Measurements from ENCODE around the gene DMBX1.

DMBX1 gene

DNA sequence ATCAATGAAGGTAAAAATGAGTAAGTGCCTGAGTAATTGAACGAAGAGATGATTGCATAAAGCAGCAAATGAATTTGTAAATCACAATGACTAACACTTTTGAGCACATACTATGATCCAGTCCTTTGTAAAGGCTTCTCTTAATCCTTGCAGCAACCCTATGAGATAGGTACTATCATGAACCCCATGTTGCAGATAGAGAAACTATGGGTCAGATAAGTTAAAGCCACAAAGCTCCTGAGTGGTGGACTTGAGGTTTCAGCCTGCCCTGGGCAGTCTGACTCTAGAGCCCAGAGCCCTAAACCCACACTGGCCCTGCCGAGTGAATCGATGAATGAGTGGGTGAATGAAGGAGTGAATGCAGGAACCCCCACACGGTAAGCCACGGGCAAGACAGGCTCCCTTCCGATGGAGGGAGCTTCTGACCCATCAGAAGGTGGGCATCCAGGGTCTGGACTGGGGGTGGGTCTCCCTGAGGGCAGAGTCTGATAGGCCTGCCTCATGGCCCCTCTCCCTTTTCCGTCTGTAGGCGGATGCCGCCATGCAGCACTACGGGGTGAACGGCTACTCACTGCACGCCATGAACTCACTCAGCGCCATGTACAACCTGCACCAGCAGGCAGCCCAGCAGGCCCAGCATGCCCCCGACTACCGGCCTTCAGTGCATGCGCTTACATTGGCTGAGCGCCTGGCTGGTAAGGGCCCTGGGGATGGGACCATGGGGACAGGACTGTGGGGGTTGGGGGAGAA is 17.0 kb downstream of the DMBX1 start:
- H3K4me1 Mint-ChIP-seq = peaks cover 4% of the 10 kb centered on the region
- peaks cover 53% of the 10 kb centered on the region for H3K27me3 Mint-ChIP-seq (ENCODE audit: low read depth, poor library complexity)
- no peaks in the 10 kb centered on the region for H3K36me3 Mint-ChIP-seq (ENCODE audit: low read depth)
- no peak overlapping the region for H3K4me3 Mint-ChIP-seq
- no peak for DNase-seq
- H3K9me3 Mint-ChIP-seq = no peaks in the 10 kb centered on the region
- no peak for TF ChIP-seq CTCF (IDR thresholded peaks at IDR 0.05)
- no peak overlapping the region for H3K27ac Mint-ChIP-seq

GRCh38 chr1:46508757-46509156 is 19.1 kb downstream of the DMBX1 start:
- H3K27me3 Mint-ChIP-seq (ENCODE audit: low read depth, poor library complexity) = peaks cover 48% of the 10 kb centered on the region
- no peaks in the 10 kb centered on the region for H3K36me3 Mint-ChIP-seq (ENCODE audit: low read depth)
- peaks cover 20% of the 10 kb centered on the region for H3K4me1 Mint-ChIP-seq
- no peak overlapping the region for H3K27ac Mint-ChIP-seq
- no peak for DNase-seq
- no peak for TF ChIP-seq CTCF (IDR thresholded peaks at IDR 0.05)
- no peaks in the 10 kb centered on the region for H3K9me3 Mint-ChIP-seq
- H3K4me3 Mint-ChIP-seq = no peak overlapping the region

DNA sequence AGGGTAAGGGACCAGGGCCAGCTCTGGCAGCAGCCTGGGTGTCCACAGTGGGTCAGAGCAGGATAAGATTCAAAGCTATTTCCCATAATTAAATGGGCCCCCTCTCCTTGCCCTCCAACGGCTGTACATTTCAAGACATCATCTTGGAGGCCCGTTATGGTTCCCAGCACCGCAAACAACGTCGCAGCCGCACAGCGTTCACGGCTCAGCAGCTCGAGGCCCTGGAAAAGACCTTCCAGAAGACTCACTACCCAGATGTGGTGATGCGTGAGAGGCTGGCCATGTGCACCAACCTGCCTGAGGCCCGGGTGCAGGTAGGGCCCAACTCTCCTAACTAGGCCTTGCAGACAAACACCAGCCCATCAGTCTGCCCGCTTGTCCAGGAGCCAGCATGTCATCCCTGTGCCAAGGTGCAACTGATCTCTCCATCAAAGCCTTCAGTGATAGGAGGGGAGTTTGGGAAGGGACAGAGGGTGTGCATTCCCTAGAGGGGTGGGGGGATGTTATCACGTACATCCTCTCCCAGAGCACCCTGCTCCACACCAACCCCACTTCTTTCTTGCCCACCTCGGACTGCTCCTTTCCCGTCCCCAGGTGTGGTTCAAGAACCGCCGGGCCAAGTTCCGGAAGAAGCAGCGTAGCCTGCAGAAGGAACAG is 20.8 kb downstream of the DMBX1 start:
- no peak overlapping the region for H3K4me3 Mint-ChIP-seq
- H3K4me1 Mint-ChIP-seq = peaks cover 20% of the 10 kb centered on the region
- H3K36me3 Mint-ChIP-seq (ENCODE audit: low read depth) = no peaks in the 10 kb centered on the region
- no peaks in the 10 kb centered on the region for H3K9me3 Mint-ChIP-seq
- no peak overlapping the region for H3K27ac Mint-ChIP-seq
- H3K27me3 Mint-ChIP-seq (ENCODE audit: low read depth, poor library complexity) = peaks cover 59% of the 10 kb centered on the region
- DNase-seq = no peak
- TF ChIP-seq CTCF (IDR thresholded peaks at IDR 0.05) = no peak

DNA sequence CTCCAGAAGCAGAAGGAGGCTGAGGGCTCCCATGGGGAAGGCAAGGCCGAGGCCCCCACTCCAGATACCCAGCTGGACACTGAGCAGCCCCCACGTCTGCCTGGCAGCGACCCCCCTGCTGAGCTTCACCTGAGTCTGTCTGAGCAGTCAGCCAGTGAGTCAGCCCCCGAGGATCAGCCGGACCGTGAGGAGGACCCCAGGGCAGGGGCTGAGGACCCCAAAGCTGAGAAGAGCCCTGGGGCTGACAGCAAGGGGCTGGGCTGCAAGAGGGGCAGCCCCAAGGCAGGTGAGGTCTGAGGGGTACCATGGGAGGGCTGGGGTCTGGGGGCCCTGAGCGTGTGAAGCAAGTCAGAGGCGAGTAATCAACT is 21.3 kb downstream of the DMBX1 start:
- no peak for TF ChIP-seq CTCF (IDR thresholded peaks at IDR 0.05)
- Mint-ChIP-seq H3K27me3 (ENCODE audit: low read depth, poor library complexity) (peaks cover 64% of the 10 kb centered on the region), H3K4me1 (peaks cover 20% of the 10 kb centered on the region)

DNA sequence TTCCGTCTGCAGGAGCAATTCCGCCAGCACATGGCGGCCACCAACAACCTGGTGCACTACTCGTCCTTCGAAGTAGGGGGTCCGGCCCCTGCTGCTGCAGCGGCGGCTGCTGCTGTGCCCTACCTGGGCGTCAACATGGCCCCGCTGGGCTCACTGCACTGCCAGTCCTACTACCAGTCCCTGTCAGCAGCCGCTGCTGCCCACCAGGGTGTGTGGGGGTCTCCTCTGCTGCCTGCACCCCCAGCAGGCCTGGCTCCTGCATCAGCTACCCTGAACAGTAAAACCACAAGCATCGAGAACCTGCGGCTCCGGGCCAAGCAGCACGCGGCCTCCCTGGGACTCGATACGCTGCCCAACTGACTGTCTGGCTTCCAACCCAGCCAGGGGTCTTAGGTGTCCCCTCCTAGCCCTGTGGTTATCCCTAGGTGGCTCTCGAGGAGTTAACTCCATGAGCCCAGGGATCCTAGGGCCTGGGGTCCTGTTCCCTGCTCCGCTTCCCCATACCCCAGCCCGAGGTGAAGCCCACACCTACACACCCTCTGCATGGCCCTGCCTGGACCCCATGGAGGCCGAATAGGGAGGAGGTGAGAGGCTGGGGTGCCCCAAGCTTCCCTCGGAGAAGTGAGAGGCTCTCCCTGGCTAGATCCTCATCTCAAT is 22.6 kb downstream of the DMBX1 start:
- no peak for DNase-seq
- peaks cover 33% of the 10 kb centered on the region for H3K4me1 Mint-ChIP-seq
- no peak overlapping the region for H3K27ac Mint-ChIP-seq
- no peak for TF ChIP-seq CTCF (IDR thresholded peaks at IDR 0.05)
- no peaks in the 10 kb centered on the region for H3K36me3 Mint-ChIP-seq (ENCODE audit: low read depth)
- H3K27me3 Mint-ChIP-seq (ENCODE audit: low read depth, poor library complexity) = peaks cover 64% of the 10 kb centered on the region
- H3K9me3 Mint-ChIP-seq = no peaks in the 10 kb centered on the region
- no peak overlapping the region for H3K4me3 Mint-ChIP-seq

More for the DNA sequence above, 21.3 kb downstream of the DMBX1 start:
- Mint-ChIP-seq H3K36me3 (ENCODE audit: low read depth) (no peaks in the 10 kb centered on the region), H3K27ac (no peak overlapping the region), H3K9me3 (no peaks in the 10 kb centered on the region), H3K4me3 (no peak overlapping the region)
- no peak for DNase-seq

Measured in nephron progenitor cell (in vitro differentiated cells).